ENCODE results near the gene FHIT.

DNA sequence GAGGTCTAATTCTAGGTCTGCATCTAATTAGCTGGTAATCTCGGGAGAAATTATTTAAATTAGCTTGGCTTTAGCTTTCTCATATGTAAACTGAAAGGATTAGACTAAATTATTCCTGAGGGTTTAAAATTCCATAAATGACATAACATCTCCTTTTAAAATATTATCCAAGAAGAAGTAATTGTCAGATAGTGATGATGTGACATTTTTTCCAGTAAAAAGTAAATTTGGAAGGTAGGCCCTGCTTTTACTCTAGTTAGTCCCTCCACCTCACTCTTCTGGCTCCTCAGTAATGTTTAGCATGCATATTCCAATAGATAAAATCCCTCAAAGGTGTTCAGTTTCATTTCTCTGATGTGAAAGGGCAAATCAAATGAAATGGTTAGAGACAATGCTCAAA, 215.7 kb downstream of the FHIT start:
- TF ChIP-seq POLR2AphosphoS5 (IDR thresholded peaks at IDR 0.05; ENCODE audit: low read depth, low read length) = no peak
- TF ChIP-seq SIN3A (IDR thresholded peaks at IDR 0.05; ENCODE audit: borderline replicate concordance, insufficient read depth, low read length) = no peak
